C4-2B (cell line): ENCODE measurements around the gene ZNF568.
A peak's percentile ranks its signal among the peaks of the same experiment; 100 is the strongest.

ENCODE experiments used
- H3K27ac ChIP-seq: fragments of 450-650 bp; 2 replicates; pipeline ENCODE4 v1.5.1; 2017
- ZFX ChIP-seq: fragments of 450-650 bp; IDR thresholded peaks from 2 replicates; pipeline ENCODE4 v1.6.1; 2017
- TF ChIP-seq, protein P1 (sequence below): fragments of 450-650 bp; conservative IDR thresholded peaks from 2 replicates; pipeline ENCODE4 v1.5.1; 2017; ENCODE audit warnings: mild to moderate bottlenecking

Gene ZNF568

DNA sequence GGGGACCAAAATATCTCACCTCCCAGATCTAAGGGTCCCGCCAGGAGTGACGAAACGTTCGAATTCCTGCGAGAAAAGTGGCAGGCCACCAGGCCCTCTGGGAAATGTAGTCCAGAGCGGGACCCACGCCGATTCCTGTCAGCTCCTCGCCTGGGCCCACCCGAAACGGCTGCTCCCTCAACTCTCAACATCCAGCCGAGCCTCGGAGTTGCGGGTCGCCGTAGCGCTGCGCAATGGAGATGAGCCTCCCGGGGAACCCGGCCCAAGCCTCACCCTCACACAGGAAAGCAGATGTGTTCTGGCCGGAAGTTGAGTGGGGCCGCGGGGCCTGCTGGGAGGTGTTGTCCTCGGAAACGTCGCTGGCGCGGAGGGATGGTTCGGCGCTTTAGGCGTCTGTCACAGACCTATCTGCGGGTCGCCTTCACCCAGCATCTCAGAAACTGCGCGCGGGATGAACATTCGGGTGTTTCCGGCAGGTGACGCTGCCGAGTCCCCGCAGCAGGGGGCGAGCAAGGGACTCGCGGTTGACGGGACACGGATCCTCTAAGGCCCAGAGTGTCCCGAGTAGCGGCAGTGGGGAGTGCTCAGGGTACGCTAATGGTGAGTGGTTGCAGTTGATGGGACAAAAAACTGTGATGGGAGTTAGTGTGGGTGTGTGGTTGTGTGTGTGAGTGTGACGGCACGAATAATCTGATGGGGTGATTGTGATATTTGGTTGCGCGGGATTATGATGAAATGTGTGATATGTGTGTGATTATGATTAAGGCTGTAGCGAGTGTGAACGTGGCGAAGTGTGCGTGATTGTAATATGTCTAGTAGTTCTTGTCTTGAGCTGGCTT lies at the start of gene ZNF568, which contains the start of gene ZNF829:
TSS of gene ZNF568 (plus strand) at position 341 of the 839 bp plus-strand sequence. CDS start 6,439 bp downstream, outside the sequence.
TSS of gene ZNF829 (minus strand) at position 300 of the 839 bp plus-strand sequence. CDS start 1,124 bp downstream, outside the sequence.
- TF ChIP-seq, protein P1, sequence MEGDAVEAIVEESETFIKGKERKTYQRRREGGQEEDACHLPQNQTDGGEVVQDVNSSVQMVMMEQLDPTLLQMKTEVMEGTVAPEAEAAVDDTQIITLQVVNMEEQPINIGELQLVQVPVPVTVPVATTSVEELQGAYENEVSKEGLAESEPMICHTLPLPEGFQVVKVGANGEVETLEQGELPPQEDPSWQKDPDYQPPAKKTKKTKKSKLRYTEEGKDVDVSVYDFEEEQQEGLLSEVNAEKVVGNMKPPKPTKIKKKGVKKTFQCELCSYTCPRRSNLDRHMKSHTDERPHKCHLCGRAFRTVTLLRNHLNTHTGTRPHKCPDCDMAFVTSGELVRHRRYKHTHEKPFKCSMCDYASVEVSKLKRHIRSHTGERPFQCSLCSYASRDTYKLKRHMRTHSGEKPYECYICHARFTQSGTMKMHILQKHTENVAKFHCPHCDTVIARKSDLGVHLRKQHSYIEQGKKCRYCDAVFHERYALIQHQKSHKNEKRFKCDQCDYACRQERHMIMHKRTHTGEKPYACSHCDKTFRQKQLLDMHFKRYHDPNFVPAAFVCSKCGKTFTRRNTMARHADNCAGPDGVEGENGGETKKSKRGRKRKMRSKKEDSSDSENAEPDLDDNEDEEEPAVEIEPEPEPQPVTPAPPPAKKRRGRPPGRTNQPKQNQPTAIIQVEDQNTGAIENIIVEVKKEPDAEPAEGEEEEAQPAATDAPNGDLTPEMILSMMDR: peak; percentile 79
- TF ChIP-seq ZFX: peak; percentile 68
- peak within 1 kb of the TSS; percentile 82 for H3K27ac ChIP-seq

- no peak overlapping the region for H3K27ac ChIP-seq
- TF ChIP-seq, protein P1: no peak
- no peak for TF ChIP-seq ZFX
These were observed 38.9 kb upstream of the ZNF568 start for GRCh38 chr19:36876993-36877938.

- TF ChIP-seq ZFX: no peak
- TF ChIP-seq, protein P1: no peak
- no peak overlapping the region for H3K27ac ChIP-seq
These were observed 24.3 kb upstream of the ZNF568 start for GRCh38 chr19:36891768-36892357.

GRCh38 chr19:36894849-36895383 lies 21.2 kb upstream of the ZNF568 start:
- H3K27ac ChIP-seq: no peak overlapping the region
- no peak for TF ChIP-seq ZFX
- TF ChIP-seq, protein P1: no peak

DNA sequence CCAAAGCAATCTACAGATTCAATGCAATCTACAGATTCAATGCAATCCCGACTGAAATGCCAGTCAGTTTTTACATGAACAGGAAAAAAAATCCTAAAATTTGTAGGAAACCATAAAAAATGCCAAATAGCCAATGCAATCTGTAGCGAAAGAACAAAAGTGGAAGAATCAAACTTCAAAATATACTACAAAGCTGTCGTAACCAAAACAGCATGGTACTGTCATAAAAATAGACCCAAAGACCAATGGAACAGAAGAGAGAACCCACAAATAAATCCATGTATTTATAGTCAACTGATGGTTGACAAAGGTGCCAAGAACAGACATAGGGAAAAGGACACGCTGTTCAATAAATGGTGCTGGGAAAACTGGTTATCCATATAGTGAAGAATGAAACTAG lies 17.7 kb upstream of the ZNF568 start:
- no peak for TF ChIP-seq ZFX
- TF ChIP-seq, protein P1: no peak
- H3K27ac ChIP-seq: no peak overlapping the region

- TF ChIP-seq, protein P1: no peak
- no peak for TF ChIP-seq ZFX
- peak overlapping the region; percentile 82 for H3K27ac ChIP-seq
These were observed 859 bp downstream of the ZNF568 start for GRCh38 chr19:36916991-36917390.
